Measurements from ENCODE around the gene RSBN1. TPM values are rescaled to one million over a fixed set of nuclear protein-coding genes. Genes with fewer than 3 reads are reported as not detected.

Gene RSBN1
- total RNA-seq, 1 donor: 68.7 TPM

DNA sequence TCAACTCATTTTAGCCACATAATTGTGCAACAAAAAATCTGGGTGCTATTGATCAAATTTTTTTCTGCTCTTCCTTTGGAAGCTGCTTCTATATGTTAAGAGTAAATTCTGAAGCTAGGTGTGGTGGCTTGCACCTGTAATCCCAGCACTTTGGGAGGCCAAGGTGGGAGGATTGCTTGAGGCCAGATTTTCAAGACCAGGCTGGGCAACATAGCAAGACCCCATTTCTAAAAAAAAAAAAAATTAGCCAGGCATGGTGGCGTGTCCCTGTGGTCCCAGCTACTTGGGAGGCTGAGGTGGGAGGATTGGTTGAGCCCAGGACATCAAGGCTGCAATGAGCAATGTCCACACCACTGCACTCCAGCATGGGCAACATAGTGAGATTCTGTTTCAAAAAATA is 24.3 kb upstream of the RSBN1 start:
- Histone ChIP-seq H3K9me3 (ENCODE audit: low read depth, low read length) (no peaks in the 10 kb centered on the region), H3K27me3 (ENCODE audit: insufficient read depth, low read length) (no peaks in the 10 kb centered on the region), H3K4me3 (ENCODE audit: low read length) (no peak overlapping the region), H3K4me1 (ENCODE audit: insufficient read depth, low read length) (no peaks in the 10 kb centered on the region)

DNA sequence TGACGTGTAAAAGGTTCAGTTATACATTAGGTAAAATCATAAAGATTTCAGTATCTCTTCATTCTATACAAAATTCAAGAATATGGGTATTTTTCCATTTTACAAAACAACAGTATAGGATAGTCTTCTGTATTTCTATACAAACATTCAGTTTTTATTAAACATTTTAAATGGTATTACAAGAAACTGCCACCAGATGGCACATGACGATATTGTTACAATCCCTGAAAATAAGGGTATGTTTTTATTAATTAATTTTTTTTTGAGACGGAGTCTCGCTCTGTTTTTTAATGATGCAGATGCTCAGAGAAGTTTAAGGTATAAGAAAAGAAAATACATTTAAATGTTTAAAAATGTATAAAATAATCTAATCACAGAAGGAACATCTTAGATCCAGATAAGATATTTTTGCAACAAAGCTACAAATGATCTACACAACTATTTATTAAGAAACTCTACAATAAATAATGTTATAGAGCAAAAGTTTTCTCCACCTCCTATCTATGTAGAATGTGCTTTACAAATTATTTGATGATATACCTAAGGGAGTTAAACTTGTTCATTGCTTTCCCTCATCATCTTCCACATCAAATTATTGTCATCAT is 23.5 kb upstream of the RSBN1 start:
- no peaks in the 10 kb centered on the region for H3K9me3 ChIP-seq (ENCODE audit: low read depth, low read length)
- H3K4me3 ChIP-seq (ENCODE audit: low read length): no peak overlapping the region
- no peaks in the 10 kb centered on the region for H3K4me1 ChIP-seq (ENCODE audit: insufficient read depth, low read length)
- no peaks in the 10 kb centered on the region for H3K27me3 ChIP-seq (ENCODE audit: insufficient read depth, low read length)

DNA sequence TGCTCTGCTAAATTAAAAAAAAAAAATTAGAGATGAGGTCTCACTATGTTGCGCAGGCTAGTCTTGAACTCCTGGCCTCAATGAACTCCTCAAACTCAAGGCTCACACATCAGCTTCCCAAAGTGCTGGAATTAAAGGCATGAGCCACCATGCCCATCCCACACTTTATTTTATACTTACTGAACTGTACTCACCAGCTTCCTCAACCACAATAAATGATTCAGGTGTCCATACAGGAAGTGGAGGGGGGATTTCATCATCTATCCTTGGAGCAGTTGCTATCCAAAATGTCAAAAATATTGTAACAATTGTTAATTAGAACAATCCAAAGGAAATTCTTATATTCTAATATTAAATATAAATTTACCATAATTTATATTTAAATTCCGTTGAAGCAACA is 22.4 kb upstream of the RSBN1 start:
- H3K4me3 ChIP-seq (ENCODE audit: low read length): no peak overlapping the region

DNA sequence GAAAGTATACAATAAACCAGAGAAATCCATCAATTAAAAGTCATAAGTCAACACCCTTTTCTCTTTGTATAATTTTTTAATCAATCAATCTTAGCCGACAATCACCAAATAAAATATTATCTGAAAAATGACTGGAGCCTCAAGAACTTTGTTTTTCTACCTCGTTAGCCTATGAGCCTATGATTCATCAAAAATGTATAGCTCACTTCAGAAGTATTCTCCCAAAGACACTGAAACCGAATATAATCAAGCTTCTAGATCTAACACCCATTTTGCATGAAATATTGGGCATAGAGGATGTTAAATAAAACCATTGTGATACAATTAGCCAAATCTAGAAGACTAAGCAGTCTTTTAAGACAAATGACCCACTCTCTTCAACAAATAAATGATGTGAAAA is 17.8 kb upstream of the RSBN1 start:
- Histone ChIP-seq H3K4me1 (ENCODE audit: insufficient read depth, low read length) (no peaks in the 10 kb centered on the region), H3K4me3 (ENCODE audit: low read length) (no peak overlapping the region), H3K27me3 (ENCODE audit: insufficient read depth, low read length) (no peaks in the 10 kb centered on the region), H3K9me3 (ENCODE audit: low read depth, low read length) (no peaks in the 10 kb centered on the region)

More for the DNA sequence above, 22.4 kb upstream of the RSBN1 start:
- Histone ChIP-seq H3K9me3 (ENCODE audit: low read depth, low read length) (no peaks in the 10 kb centered on the region), H3K27me3 (ENCODE audit: insufficient read depth, low read length) (no peaks in the 10 kb centered on the region), H3K4me1 (ENCODE audit: insufficient read depth, low read length) (no peaks in the 10 kb centered on the region)

DNA sequence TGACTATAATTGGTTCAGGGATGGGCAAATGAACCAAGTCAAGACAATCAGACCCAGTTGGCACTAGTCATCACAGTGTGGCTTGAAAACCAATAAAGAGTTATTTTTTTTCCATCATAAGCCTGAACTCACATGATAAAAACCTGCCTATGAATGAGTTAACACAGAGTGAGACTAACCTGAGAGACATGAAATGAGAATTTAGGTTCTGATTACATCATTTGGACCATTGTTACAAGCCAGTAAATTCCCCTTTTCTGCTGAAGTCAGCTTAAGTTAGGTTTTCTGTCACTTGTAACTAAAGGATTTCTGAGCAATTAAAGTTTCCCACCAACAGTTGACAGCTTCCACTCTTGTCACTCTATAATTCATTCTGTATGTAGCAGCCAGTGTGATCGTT is 9.6 kb upstream of the RSBN1 start:
- H3K9me3 ChIP-seq (ENCODE audit: low read depth, low read length): no peaks in the 10 kb centered on the region
- no peak overlapping the region for H3K4me3 ChIP-seq (ENCODE audit: low read length)
- H3K27me3 ChIP-seq (ENCODE audit: insufficient read depth, low read length): no peaks in the 10 kb centered on the region
- H3K4me1 ChIP-seq (ENCODE audit: insufficient read depth, low read length): no peaks in the 10 kb centered on the region

GRCh38 chr1:113818578-113818977 is 6.3 kb upstream of the RSBN1 start:
- H3K4me3 ChIP-seq (ENCODE audit: low read length): no peak overlapping the region
- H3K9me3 ChIP-seq (ENCODE audit: low read depth, low read length): no peaks in the 10 kb centered on the region
- H3K4me1 ChIP-seq (ENCODE audit: insufficient read depth, low read length): no peaks in the 10 kb centered on the region
- H3K27me3 ChIP-seq (ENCODE audit: insufficient read depth, low read length): no peaks in the 10 kb centered on the region

DNA sequence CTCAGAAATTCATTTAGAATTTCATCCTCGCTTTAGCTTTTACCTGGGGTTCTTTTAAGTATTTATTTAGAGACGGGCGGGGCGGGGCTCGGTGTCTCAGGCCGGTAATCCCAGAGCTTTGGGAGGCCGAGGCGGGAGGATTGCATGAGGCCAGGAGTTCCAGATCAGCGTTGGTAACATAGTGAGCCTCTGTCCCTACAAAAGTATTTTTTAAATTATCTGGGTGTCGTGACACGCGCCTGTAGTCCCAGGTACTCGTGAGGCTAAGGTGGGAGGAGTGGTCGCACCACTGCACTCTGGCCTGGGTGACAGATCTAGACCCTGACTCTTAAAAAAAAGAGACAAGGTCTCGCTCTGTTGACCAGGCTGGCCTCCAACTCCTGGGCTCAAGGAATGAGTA is 942 bp upstream of the RSBN1 start:
- Histone ChIP-seq H3K27me3 (ENCODE audit: insufficient read depth, low read length) (no peaks in the 10 kb centered on the region), H3K9me3 (ENCODE audit: low read depth, low read length) (no peaks in the 10 kb centered on the region), H3K4me1 (ENCODE audit: insufficient read depth, low read length) (peaks cover 39% of the 10 kb centered on the region), H3K4me3 (ENCODE audit: low read length) (no peak overlapping the region)

DNA sequence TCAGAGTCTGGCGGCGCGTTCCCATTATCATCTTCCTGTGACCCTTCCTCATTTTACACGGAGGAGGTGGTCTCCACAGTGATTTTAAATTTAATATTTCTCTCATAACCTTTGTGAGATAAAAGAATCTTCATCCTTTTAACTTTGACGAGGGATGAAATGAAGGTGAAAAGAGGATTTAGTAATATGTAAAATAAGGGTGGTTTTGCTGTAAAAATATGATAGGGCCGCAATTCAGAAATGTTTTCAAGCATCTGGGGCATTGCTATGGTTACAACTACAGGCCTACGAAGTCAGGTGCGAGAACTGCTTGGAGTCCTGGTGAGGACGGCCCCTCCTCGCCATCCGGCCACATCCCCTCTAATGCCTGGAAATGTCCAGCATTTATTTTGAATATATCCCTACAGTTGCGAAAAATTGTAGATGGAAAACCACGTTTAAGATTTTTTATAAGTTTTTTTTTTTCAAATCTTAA is 422 bp upstream of the RSBN1 start:
- Histone ChIP-seq H3K4me1 (ENCODE audit: insufficient read depth, low read length) (peaks cover 43% of the 10 kb centered on the region), H3K27me3 (ENCODE audit: insufficient read depth, low read length) (no peaks in the 10 kb centered on the region), H3K9me3 (ENCODE audit: low read depth, low read length) (no peaks in the 10 kb centered on the region), H3K4me3 (ENCODE audit: low read length) (peak overlapping the region; percentile 94)

- peak overlapping the region; percentile 94 for H3K4me3 ChIP-seq (ENCODE audit: low read length)
- no peaks in the 10 kb centered on the region for H3K27me3 ChIP-seq (ENCODE audit: insufficient read depth, low read length)
- no peaks in the 10 kb centered on the region for H3K9me3 ChIP-seq (ENCODE audit: low read depth, low read length)
- peaks cover 50% of the 10 kb centered on the region for H3K4me1 ChIP-seq (ENCODE audit: insufficient read depth, low read length)
These were observed 954 bp downstream of the RSBN1 start for GRCh38 chr1:113811156-113811887.

DNA sequence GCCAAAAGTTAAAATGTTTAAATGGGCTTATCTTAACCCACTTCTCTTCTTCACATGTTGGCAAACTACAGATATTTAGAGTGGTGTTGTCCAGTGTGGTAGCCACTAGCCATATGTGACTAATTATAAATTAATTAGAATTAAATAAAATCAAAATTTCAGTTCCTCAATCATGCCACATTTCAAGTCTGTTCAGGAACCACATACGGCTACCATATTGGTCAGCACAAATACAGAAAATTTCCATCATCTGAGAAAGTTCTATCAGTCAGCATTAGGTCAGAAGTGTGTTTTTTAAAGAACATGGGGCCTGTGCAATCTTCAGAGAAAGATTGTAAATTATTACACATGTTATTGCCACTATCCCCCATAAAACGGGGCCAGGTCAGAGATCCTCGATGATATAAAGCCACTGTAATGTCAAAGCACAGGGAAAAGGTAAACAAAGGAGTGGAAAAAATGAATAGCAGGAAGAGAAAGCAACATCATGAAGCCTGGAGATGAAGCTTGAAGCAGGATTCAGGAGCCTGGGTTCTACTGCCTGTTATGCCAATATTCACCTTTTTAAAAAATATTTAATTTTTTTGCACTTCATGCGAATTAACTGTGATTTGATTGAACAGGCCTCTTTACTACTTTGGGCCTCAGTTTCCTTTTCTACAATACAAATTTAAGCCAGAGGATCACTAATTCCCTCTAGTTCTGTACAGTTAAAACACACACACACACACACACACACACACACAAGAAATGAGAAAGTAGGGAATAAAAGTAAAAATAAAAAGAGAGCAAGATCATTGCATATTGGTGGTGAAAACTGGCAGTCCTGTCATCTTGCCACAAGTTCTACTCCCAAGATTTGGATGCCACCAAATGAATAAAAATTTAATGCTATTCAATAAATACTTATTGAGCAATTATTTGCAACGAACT is 2.3 kb downstream of the RSBN1 start:
- Histone ChIP-seq H3K4me1 (ENCODE audit: insufficient read depth, low read length) (peaks cover 56% of the 10 kb centered on the region), H3K27me3 (ENCODE audit: insufficient read depth, low read length) (no peaks in the 10 kb centered on the region), H3K4me3 (ENCODE audit: low read length) (no peak overlapping the region), H3K9me3 (ENCODE audit: low read depth, low read length) (no peaks in the 10 kb centered on the region)

GRCh38 chr1:113808450-113809195 is 3.7 kb downstream of the RSBN1 start:
- Histone ChIP-seq H3K4me1 (ENCODE audit: insufficient read depth, low read length) (peaks cover 63% of the 10 kb centered on the region), H3K27me3 (ENCODE audit: insufficient read depth, low read length) (no peaks in the 10 kb centered on the region), H3K4me3 (ENCODE audit: low read length) (no peak overlapping the region), H3K9me3 (ENCODE audit: low read depth, low read length) (no peaks in the 10 kb centered on the region)

DNA sequence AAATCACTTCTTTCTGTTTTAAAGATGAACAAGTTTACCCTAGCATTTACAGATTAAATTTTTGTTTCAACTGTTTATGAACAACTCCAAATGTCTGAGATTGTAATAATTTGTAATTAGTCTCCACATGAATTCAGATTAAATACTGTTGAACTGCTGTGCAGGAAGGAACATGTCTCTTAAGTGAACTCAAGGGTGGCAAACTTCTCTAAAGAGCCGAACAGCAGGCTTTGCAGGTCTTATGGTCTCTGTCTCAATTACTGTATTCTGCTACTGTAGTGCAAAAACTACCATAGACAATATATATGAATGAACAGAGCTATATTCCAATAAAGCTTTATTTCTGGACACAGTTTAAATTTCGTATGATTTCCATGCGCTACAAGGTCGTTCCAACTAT is 6.6 kb downstream of the RSBN1 start:
- H3K9me3 ChIP-seq (ENCODE audit: low read depth, low read length): no peaks in the 10 kb centered on the region
- no peak overlapping the region for H3K4me3 ChIP-seq (ENCODE audit: low read length)
- H3K27me3 ChIP-seq (ENCODE audit: insufficient read depth, low read length): no peaks in the 10 kb centered on the region
- H3K4me1 ChIP-seq (ENCODE audit: insufficient read depth, low read length): peaks cover 46% of the 10 kb centered on the region

- Histone ChIP-seq H3K4me3 (ENCODE audit: low read length) (no peak overlapping the region), H3K27me3 (ENCODE audit: insufficient read depth, low read length) (no peaks in the 10 kb centered on the region), H3K4me1 (ENCODE audit: insufficient read depth, low read length) (peaks cover 43% of the 10 kb centered on the region), H3K9me3 (ENCODE audit: low read depth, low read length) (no peaks in the 10 kb centered on the region)
These were observed 7.1 kb downstream of the RSBN1 start for GRCh38 chr1:113805256-113805531.

- Histone ChIP-seq H3K4me1 (ENCODE audit: insufficient read depth, low read length) (peaks cover 37% of the 10 kb centered on the region), H3K9me3 (ENCODE audit: low read depth, low read length) (no peaks in the 10 kb centered on the region), H3K4me3 (ENCODE audit: low read length) (no peak overlapping the region), H3K27me3 (ENCODE audit: insufficient read depth, low read length) (no peaks in the 10 kb centered on the region)
These were observed 7.6 kb downstream of the RSBN1 start for GRCh38 chr1:113804421-113805255.

Measured in mononuclear cell (primary cell).